OCI-LY3 (cell line): ENCODE measurements around the gene KIAA0319L.

Source experiments
- H2AFZ ChIP-seq: fragments of 200-600, 300-600 bp; shearing (Covaris generic); 2 replicates; pipeline ENCODE4 v1.6.0; 2014; ENCODE audit warnings: antibody characterized with exemption, low read depth, low read length
- H3K27ac ChIP-seq: fragments of 200-600, 300-600 bp; sonication (generic); 2 replicates; pipeline ENCODE4 v1.5.1; 2014; ENCODE audit warnings: mild to moderate bottlenecking, low read length, moderate library complexity, mixed read lengths
- H3K27me3 ChIP-seq: fragments of 200-600, 300-600 bp; sonication (generic); 2 replicates; pipeline ENCODE4 v1.6.1; 2014; ENCODE audit warnings: low read depth, low read length, mixed read lengths
- H3K36me3 ChIP-seq: fragments of 200-600, 300-600 bp; sonication (generic); replicated peaks from 2 replicates; pipeline ENCODE3; 2014; ENCODE audit warnings: low read depth, low read length, mixed read lengths
- H3K4me1 ChIP-seq: fragments of 300-600, 200-600 bp; sonication (generic); 2 replicates; pipeline ENCODE4 v1.6.1; 2014; ENCODE audit warnings: low read length, mixed read lengths
- H3K4me2 ChIP-seq: fragments of 200-600, 300-600 bp; sonication (generic); 2 replicates; pipeline ENCODE4 v1.6.1; 2014; ENCODE audit warnings: low read length, mixed read lengths
- H3K4me3 ChIP-seq: fragments of 300-600, 200-600 bp; sonication (generic); 2 replicates; pipeline ENCODE4 v1.5.1; 2014; ENCODE audit warnings: antibody characterized with exemption, mild to moderate bottlenecking, low read length, moderate library complexity
- H3K79me2 ChIP-seq: fragments of 300-600, 200-600 bp; shearing (Covaris generic); 2 replicates; pipeline ENCODE4 v1.6.1; 2014; ENCODE audit warnings: mild to moderate bottlenecking, low read length, mixed read lengths
- H3K9ac ChIP-seq: fragments of 300-600, 200-600 bp; shearing (Covaris generic); 2 replicates; pipeline ENCODE4 v1.6.0; 2014; ENCODE audit warnings: mild to moderate bottlenecking, low read length, moderate library complexity
- H3K9me3 ChIP-seq: fragments of 200-600, 300-600 bp; shearing (Covaris generic); 2 replicates; pipeline ENCODE4 v1.6.1; 2014; ENCODE audit warnings: low read length, mixed read lengths; ENCODE audit not compliant: insufficient read depth
- H4K20me1 ChIP-seq: fragments of 200-600, 300-600 bp; sonication (generic); 2 replicates; pipeline ENCODE4 v1.6.1; 2016; ENCODE audit warnings: low read length, mixed read lengths; ENCODE audit not compliant: insufficient read depth
- EZH2phosphoT487 ChIP-seq: fragments of 200-600 bp; shearing (Covaris generic); IDR thresholded peaks from 2 replicates; pipeline ENCODE4 v1.6.1; 2018; ENCODE audit warnings: antibody characterized with exemption, mixed run types, low read depth
- TF ChIP-seq, protein P1 (sequence below): fragments of 200-600, 300-600 bp; sonication (generic); IDR thresholded peaks from 2 replicates; pipeline ENCODE4 v1.5.1; 2014; ENCODE audit warnings: antibody characterized with exemption, low read length, low read depth

Gene KIAA0319L

DNA sequence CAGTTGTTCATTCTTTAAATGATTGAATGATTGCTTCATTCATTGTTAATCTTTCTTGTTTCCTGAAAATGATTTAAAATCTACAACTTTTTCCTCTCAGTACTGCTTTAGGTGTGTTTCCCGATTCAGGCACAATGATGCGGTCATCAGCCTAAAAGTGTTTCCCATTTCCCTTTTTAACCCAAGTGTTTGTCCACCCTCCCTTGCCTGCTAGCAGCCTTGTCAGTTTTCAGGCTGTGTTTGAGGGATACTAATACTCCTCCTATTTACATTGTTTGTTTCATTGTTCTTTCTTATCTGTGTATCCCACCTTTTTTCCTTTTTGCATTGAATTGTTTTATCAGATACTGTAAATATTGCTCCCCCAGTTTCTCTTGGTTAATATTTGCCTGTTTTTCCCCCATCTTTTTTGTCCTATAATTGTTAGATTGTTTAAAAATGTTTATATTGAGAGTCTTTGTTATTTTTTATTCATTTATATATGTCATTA, 131.1 kb downstream of the KIAA0319L start:
- Histone ChIP-seq H3K27me3 (no peaks in the 10 kb centered on the region), H3K79me2 (no peaks in the 10 kb centered on the region), H3K4me1 (peaks cover 11% of the 10 kb centered on the region), H3K9me3 (no peaks in the 10 kb centered on the region), H3K4me2 (no peak overlapping the region), H4K20me1 (no peaks in the 10 kb centered on the region), H3K36me3 (peaks cover 2% of the 10 kb centered on the region), H3K4me3 (no peak overlapping the region), H3K27ac (no peak overlapping the region), H3K9ac (no peak overlapping the region), H2AFZ (no peak overlapping the region)
- TF ChIP-seq, protein P1, sequence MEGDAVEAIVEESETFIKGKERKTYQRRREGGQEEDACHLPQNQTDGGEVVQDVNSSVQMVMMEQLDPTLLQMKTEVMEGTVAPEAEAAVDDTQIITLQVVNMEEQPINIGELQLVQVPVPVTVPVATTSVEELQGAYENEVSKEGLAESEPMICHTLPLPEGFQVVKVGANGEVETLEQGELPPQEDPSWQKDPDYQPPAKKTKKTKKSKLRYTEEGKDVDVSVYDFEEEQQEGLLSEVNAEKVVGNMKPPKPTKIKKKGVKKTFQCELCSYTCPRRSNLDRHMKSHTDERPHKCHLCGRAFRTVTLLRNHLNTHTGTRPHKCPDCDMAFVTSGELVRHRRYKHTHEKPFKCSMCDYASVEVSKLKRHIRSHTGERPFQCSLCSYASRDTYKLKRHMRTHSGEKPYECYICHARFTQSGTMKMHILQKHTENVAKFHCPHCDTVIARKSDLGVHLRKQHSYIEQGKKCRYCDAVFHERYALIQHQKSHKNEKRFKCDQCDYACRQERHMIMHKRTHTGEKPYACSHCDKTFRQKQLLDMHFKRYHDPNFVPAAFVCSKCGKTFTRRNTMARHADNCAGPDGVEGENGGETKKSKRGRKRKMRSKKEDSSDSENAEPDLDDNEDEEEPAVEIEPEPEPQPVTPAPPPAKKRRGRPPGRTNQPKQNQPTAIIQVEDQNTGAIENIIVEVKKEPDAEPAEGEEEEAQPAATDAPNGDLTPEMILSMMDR: no peak

- Histone ChIP-seq H3K27ac (no peak overlapping the region), H3K9ac (no peak overlapping the region), H3K4me3 (no peak overlapping the region), H3K9me3 (no peaks in the 10 kb centered on the region), H3K36me3 (peaks cover 25% of the 10 kb centered on the region), H3K4me1 (no peaks in the 10 kb centered on the region), H4K20me1 (no peaks in the 10 kb centered on the region), H3K4me2 (no peak overlapping the region), H3K27me3 (no peaks in the 10 kb centered on the region), H3K79me2 (no peaks in the 10 kb centered on the region), H2AFZ (no peak overlapping the region)
- TF ChIP-seq EZH2phosphoT487: no peak
- TF ChIP-seq, protein P1: no peak
Observed at GRCh38 chr1:35408925-35409324, 148.3 kb downstream of the KIAA0319L start.

- Histone ChIP-seq H3K79me2 (no peaks in the 10 kb centered on the region), H3K4me1 (no peaks in the 10 kb centered on the region), H3K36me3 (peaks cover 25% of the 10 kb centered on the region), H3K27ac (no peak overlapping the region), H4K20me1 (no peaks in the 10 kb centered on the region), H2AFZ (no peak overlapping the region), H3K4me3 (no peak overlapping the region), H3K4me2 (no peak overlapping the region), H3K9ac (no peak overlapping the region), H3K9me3 (no peaks in the 10 kb centered on the region), H3K27me3 (no peaks in the 10 kb centered on the region)
- TF ChIP-seq, protein P1: no peak
- no peak for TF ChIP-seq EZH2phosphoT487
Observed at GRCh38 chr1:35407743-35408142, 149.5 kb downstream of the KIAA0319L start.

- H3K36me3 ChIP-seq: peaks cover 29% of the 10 kb centered on the region
- no peak overlapping the region for H3K27ac ChIP-seq
Observed at GRCh38 chr1:35406103-35406502, 151.1 kb downstream of the KIAA0319L start.

More at GRCh38 chr1:35406103-35406502, 151.1 kb downstream of the KIAA0319L start:
- no peaks in the 10 kb centered on the region for H4K20me1 ChIP-seq
- no peak overlapping the region for H2AFZ ChIP-seq
- TF ChIP-seq EZH2phosphoT487: no peak
- TF ChIP-seq, protein P1: no peak
- no peak overlapping the region for H3K4me3 ChIP-seq
- H3K27me3 ChIP-seq: no peaks in the 10 kb centered on the region
- no peak overlapping the region for H3K9ac ChIP-seq
- H3K4me1 ChIP-seq: no peaks in the 10 kb centered on the region
- no peak overlapping the region for H3K4me2 ChIP-seq
- no peaks in the 10 kb centered on the region for H3K9me3 ChIP-seq
- H3K79me2 ChIP-seq: no peaks in the 10 kb centered on the region
